Adrenal gland (tissue), 12 donors: ENCODE measurements around the gene ASPHD2. TPM values are rescaled to one million over a fixed set of nuclear protein-coding genes. Genes with fewer than 3 reads are reported as not detected.

Experiments
- DNase-seq, 7 donors: peaks; one replicate each; pipeline ENCODE4 v3.0.0-alpha.2; 2019 to 2020
- H3K27ac ChIP-seq, 5 donors: fragments of 200-600 bp; sonication (generic) in 4 of 5; 1 replicate in 3 of 5; 2 replicates in 2 of 5; pipeline versions ENCODE4 v1.5.1 to v1.8.0; 2016 to 2020; ENCODE audit warnings: mild to moderate bottlenecking in 1 of 5
- H3K27me3 ChIP-seq: fragments of 200-600 bp; 2 replicates; pipeline ENCODE4 v1.8.0; 2021
- H3K36me3 ChIP-seq, 2 donors: fragments of 200-600 bp; replicated peaks in 1 of 2; 1 replicate in 1 of 2; 2 replicates in 1 of 2; pipeline versions ENCODE4 v1.5.1 to v1.8.0; 2018 to 2022
- H3K4me1 ChIP-seq, 2 donors: fragments of 200-600 bp; replicated peaks in 1 of 2; 1 replicate in 1 of 2; 2 replicates in 1 of 2; pipeline versions ENCODE4 v1.5.1 to v1.8.0; 2018 to 2021
- H3K4me3 ChIP-seq, 4 donors: fragments of 200-600 bp; sonication (generic) in 3 of 4; one replicate each; pipeline ENCODE4 v1.5.1; 2016 to 2018
- H3K9me3 ChIP-seq, 3 donors: fragments of 200-600 bp; sonication (generic) in 1 of 3; replicated peaks in 1 of 3; 1 replicate in 2 of 3; 2 replicates in 1 of 3; pipeline versions ENCODE4 v1.5.1 to v1.8.0; 2016 to 2021
- POLR2A ChIP-seq, 2 donors: fragments of 450-650 bp; IDR thresholded peaks; one replicate each; pipeline ENCODE4 v1.6.1; 2017; ENCODE audit warnings: antibody characterized with exemption in 2 of 2, mild to moderate bottlenecking in 2 of 2, moderate library complexity in 1 of 2
- WGBS, 4 donors: extraction: QIAGEN DNeasy Blood & Tissue Kit in 2 of 4; methylation state at CpG; one replicate each; pipeline versions ENCODE4 v1.1.5 to v1.1.7; 2013 to 2017; 5-methylcytosine and 5-hydroxymethylcytosine counted together
- intact Hi-C, 2 donors: fragments of 100-400 bp; cut with DNase I; formaldehyde crosslinking; loops; one replicate each; pipeline versions ENCODE4 v1.14.1 to v1.15.0; 2022 to 2023
- polyA plus RNA-seq, 3 donors: library from polyadenylated mRNA; stranded (reverse); fragments of 200-250 nt in 2 of 3; fragments of 350-450 nt in 1 of 3; fragmentation: Illumina TruSeq in 1 of 3; extraction: RNeasy Lipid Tissue Mini Kit (QIAGEN cat#74804) in 1 of 3; gene quantifications; one replicate each; pipeline ENCODE4 v1.2.3, GENCODE V29; 2013 to 2014
- total RNA-seq, 9 donors: library from RNA; depleted of rRNA in 4 of 9; stranded (reverse); fragments of >200 nt in 4 of 9; fragments of 120-200 nt in 1 of 9; fragmentation: NEBNext Ultra II Directional in 1 of 9; extraction: Animal tissue kit (Norgen Biotek cat#: 25700) in 1 of 9; gene quantifications; one replicate each; pipeline versions ENCODE4 v1.1.0 to v1.2.4, GENCODE V29; 2013 to 2023
- TF ChIP-seq, protein P1 (sequence below), 6 experiments: fragments of 450-650 bp in 4 of 6; fragments of 200-600 bp in 2 of 6; sonication (generic) in 1 of 6; IDR thresholded peaks; 1 replicate in 5 of 6; 2 replicates in 1 of 6; pipeline versions ENCODE4 v1.5.1 to v1.8.0; 2016 to 2021; ENCODE audit warnings: antibody characterized with exemption in 6 of 6, mild to moderate bottlenecking in 2 of 6, moderate library complexity in 1 of 6
- donor health status: healthy with polysubstance abuse.
- donor health status: Bipolar disorder and iron deficiency.
- donor health status: DM: yes; HTN: yes; CAD: no.
- donor health status: DM: no; HTN: no; CAD: no.
- donor health status: DM: no; HTN: no; CAD: no.
- donor health status: DM: yes; HTN: yes; CAD: no.

Gene ASPHD2
- total and polyA plus RNA-seq, 12 donors = 0.06 to 1.7 (median 0.45) TPM

DNA sequence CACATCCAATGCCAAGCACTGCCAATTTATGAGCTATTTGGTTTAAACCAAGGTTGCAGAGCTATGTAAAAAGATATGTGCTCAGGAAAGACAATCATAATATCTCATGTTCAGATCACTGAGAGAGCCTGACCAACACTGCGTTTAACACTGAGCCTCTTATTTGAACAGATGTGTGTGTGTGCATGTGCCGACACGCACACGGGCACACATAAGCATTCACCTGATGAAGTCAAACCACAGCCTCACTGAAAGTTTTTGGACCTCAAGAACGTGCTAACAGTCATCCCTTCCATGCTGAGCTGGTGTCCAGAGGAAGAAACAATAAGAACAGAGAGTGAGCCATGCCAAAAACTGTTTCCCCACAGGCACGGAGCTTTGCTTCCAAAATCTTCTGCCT lies 31.1 kb downstream of the ASPHD2 start:
- H3K4me1 ChIP-seq = peaks cover 6 to 33% of the 10 kb centered on the region in 2 donors
- DNase-seq = no peak
- WGBS, 4 donors = 77 to 86% (median 84%) methylated on average over 6 of the region's 6 CpGs
- no peak for TF ChIP-seq POLR2A (IDR thresholded peaks at IDR 0.05)
- TF ChIP-seq, protein P1, sequence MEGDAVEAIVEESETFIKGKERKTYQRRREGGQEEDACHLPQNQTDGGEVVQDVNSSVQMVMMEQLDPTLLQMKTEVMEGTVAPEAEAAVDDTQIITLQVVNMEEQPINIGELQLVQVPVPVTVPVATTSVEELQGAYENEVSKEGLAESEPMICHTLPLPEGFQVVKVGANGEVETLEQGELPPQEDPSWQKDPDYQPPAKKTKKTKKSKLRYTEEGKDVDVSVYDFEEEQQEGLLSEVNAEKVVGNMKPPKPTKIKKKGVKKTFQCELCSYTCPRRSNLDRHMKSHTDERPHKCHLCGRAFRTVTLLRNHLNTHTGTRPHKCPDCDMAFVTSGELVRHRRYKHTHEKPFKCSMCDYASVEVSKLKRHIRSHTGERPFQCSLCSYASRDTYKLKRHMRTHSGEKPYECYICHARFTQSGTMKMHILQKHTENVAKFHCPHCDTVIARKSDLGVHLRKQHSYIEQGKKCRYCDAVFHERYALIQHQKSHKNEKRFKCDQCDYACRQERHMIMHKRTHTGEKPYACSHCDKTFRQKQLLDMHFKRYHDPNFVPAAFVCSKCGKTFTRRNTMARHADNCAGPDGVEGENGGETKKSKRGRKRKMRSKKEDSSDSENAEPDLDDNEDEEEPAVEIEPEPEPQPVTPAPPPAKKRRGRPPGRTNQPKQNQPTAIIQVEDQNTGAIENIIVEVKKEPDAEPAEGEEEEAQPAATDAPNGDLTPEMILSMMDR (IDR thresholded peaks at IDR 0.05) = no peak
- intact Hi-C loops = loop anchor here (2.0 to 10.0 kb wide), 3 partner anchors 58 to 95 kb away; no protein-coding TSS in a partner anchor
- H3K9me3 ChIP-seq = no peaks in the 10 kb centered on the region
- peaks cover 0 to 49% of the 10 kb centered on the region in 2 donors for H3K36me3 ChIP-seq
- no peak overlapping the region for H3K27ac ChIP-seq
- no peaks in the 10 kb centered on the region for H3K27me3 ChIP-seq
- no peak overlapping the region for H3K4me3 ChIP-seq

DNA sequence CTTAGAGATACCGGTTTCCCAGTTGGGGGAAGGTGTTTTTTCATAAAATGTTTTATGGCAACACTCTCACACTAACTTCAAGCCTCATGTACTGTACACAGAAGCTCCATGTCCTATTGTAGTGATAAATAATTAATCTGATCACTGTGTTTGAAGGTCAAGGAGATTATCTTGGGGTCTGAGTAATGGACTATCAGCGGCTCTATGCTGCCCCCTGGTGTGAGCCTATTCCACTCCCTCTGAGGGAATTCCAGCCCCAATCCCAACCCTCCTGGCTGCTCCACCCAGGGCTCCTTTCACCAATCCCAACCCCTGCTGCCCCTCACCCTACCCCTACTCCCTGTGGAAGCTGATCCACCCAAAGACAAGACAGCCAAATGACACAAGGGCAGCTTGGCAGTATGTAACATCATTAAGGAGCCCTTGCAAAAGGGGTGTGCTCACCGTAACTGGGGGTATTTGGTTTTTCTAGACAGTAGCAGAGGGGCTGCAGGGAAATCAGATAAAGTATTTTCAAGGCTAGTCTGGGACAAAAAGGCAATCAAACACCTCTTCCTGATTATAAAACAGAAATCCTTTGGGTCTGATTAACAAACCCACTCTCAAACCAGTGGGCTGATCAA lies 32.2 kb downstream of the ASPHD2 start:
- intact Hi-C loops = loop anchor here (2.0 to 10.0 kb wide), 3 partner anchors 59 to 96 kb away; no protein-coding TSS in a partner anchor
- H3K27me3 ChIP-seq = no peaks in the 10 kb centered on the region
- H3K4me1 ChIP-seq = peaks cover 6 to 33% of the 10 kb centered on the region in 2 donors
- DNase-seq = peak; percentile 57 to 82 (median 77)
- H3K27ac ChIP-seq = no peak overlapping the region
- peaks cover 0 to 53% of the 10 kb centered on the region in 2 donors for H3K36me3 ChIP-seq
- WGBS, 4 donors = 14 to 25% (median 19%) methylated on average over 3 of the region's 3 CpGs
- no peaks in the 10 kb centered on the region for H3K9me3 ChIP-seq
- no peak overlapping the region for H3K4me3 ChIP-seq
- TF ChIP-seq, protein P1 (IDR thresholded peaks at IDR 0.05) = peak; percentile 59 to 79 (median 72)
- TF ChIP-seq POLR2A (IDR thresholded peaks at IDR 0.05) = no peak

DNA sequence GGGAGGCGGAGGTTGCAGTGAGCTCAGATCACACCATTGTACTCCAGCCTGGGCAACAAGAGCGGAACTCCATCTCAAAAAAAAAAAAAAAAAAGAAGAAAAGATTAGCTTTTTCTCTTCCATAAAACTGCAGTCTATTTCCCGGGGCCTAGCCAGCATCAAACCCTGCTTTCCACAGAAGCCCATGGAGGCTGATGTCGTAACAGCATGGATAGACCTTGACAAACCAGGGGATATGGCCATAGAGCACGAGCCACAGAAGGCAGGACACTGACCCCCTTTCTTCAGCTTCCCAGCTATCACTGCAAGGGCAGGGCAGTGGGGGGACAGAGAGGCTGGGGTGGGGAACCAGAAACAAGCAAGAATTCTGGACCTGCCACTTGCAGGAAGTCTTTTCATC lies 33.0 kb downstream of the ASPHD2 start:
- Histone ChIP-seq H3K27me3 (no peaks in the 10 kb centered on the region), H3K27ac (peak overlapping the region in 1 of 5 donors; percentile 55), H3K4me1 (peaks cover 6 to 33% of the 10 kb centered on the region in 2 donors), H3K9me3 (no peaks in the 10 kb centered on the region), H3K4me3 (no peak overlapping the region), H3K36me3 (peaks cover 0 to 54% of the 10 kb centered on the region in 2 donors)
- intact Hi-C loops = loop anchor here (5.0 to 10.0 kb wide), 2 partner anchors 60 to 67 kb away; no protein-coding TSS in a partner anchor
- 77 to 87% (median 81%) methylated on average over 5 of the region's 5 CpGs for whole genome bisulfite sequencing, 4 donors
- DNase-seq = peak in 1 of 7 donors; percentile 9
- TF ChIP-seq, protein P1 (IDR thresholded peaks at IDR 0.05) = no peak
- TF ChIP-seq POLR2A (IDR thresholded peaks at IDR 0.05) = no peak

DNA sequence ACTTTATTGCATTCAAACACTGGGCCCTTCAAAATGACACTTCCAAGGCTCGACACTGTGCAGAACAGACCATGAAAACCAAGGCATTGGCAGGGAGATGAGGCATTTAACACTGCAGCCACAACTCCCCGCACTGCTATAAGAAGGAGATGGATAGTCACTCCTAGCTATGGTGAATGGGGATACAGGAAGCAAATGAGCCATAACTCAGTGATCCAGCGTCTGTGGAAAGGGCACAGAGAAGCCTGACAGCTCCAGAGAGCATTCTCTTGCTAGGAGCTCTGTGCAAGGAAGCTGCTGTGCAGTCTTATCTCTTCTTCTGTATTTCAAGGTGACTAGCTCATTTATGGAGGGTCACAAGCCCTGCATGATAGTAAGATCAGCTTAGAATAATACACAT lies 33.6 kb downstream of the ASPHD2 start:
- Histone ChIP-seq H3K27me3 (no peaks in the 10 kb centered on the region), H3K9me3 (no peaks in the 10 kb centered on the region), H3K4me3 (no peak overlapping the region), H3K27ac (peak overlapping the region in 1 of 5 donors; percentile 55), H3K4me1 (peaks cover 6 to 33% of the 10 kb centered on the region in 2 donors), H3K36me3 (peaks cover 0 to 54% of the 10 kb centered on the region in 2 donors)
- intact Hi-C loops = loop anchor here (5.0 to 10.0 kb wide), 2 partner anchors 60 to 68 kb away; no protein-coding TSS in a partner anchor
- TF ChIP-seq, protein P1 (IDR thresholded peaks at IDR 0.05) = no peak
- no peak for TF ChIP-seq POLR2A (IDR thresholded peaks at IDR 0.05)
- WGBS, 4 donors = 41 to 61% (median 52%) methylated on average over 3 of the region's 3 CpGs
- DNase-seq = no peak
